Gastrocnemius medialis (tissue), 4 donors: ENCODE measurements around the gene GIMAP4. TPM values are rescaled to one million over a fixed set of nuclear protein-coding genes. Genes with fewer than 3 reads are reported as not detected.

Experiments
- ATAC-seq, 2 donors: fragments of 150-250 bp; one replicate each; pipeline ENCODE4 v1.9.1; 2016
- DNase-seq, 2 donors: peaks; one replicate each; pipeline ENCODE4 v3.0.0-alpha.2; 2019
- H3K27ac ChIP-seq, 4 donors: fragments of 200-600 bp; sonication (generic); 1 replicate in 1 of 4; 2 replicates in 3 of 4; pipeline ENCODE4 v1.5.1; 2016 to 2018; ENCODE audit warnings: mild to moderate bottlenecking in 2 of 4, moderate library complexity in 1 of 4
- H3K27me3 ChIP-seq, 3 donors: fragments of 200-600 bp; sonication (generic) in 2 of 3; 1 replicate in 1 of 3; 2 replicates in 2 of 3; pipeline versions ENCODE4 v1.5.1 to v1.6.0; 2016 to 2019; ENCODE audit warnings: mild to moderate bottlenecking in 1 of 3, moderate library complexity in 1 of 3
- H3K36me3 ChIP-seq, 2 donors: fragments of 200-600 bp; sonication (generic) in 1 of 2; one replicate each; pipeline ENCODE4 v1.5.1; 2017 to 2018
- H3K4me1 ChIP-seq, 2 donors: fragments of 200-600 bp; sonication (generic) in 1 of 2; one replicate each; pipeline ENCODE4 v1.5.1; 2016 to 2017; ENCODE audit warnings: mild to moderate bottlenecking in 2 of 2
- H3K4me3 ChIP-seq, 4 donors: fragments of 200-600 bp; sonication (generic) in 3 of 4; 1 replicate in 1 of 4; 2 replicates in 3 of 4; pipeline ENCODE4 v1.5.1; 2016 to 2019; ENCODE audit warnings: mild to moderate bottlenecking in 2 of 4
- H3K9me3 ChIP-seq, 3 donors: fragments of 200-600 bp; sonication (generic) in 2 of 3; 1 replicate in 1 of 3; 2 replicates in 2 of 3; pipeline ENCODE4 v1.5.1; 2016 to 2019
- CTCF ChIP-seq, 5 experiments: fragments of 450-650 bp in 3 of 5; fragments of 200-600 bp in 2 of 5; sonication (generic) in 2 of 5; IDR thresholded peaks in 4 of 5; conservative IDR thresholded peaks in 1 of 5; 1 replicate in 4 of 5; 2 replicates in 1 of 5; pipeline ENCODE4 v1.5.1; 2016 to 2019; ENCODE audit warnings: antibody characterized with exemption in 5 of 5, mild to moderate bottlenecking in 3 of 5, moderate library complexity in 3 of 5
- POLR2A ChIP-seq, 2 donors: fragments of 450-650 bp; IDR thresholded peaks; one replicate each; pipeline ENCODE4 v1.6.1; 2017; ENCODE audit warnings: antibody characterized with exemption in 2 of 2, mild to moderate bottlenecking in 2 of 2, moderate library complexity in 2 of 2
- in situ Hi-C, 4 donors: fragments of 200-750 bp; cut with MboI; loops; one replicate each; pipeline versions ENCODE4 v1.15.0 to v1.8.0; 2017; ENCODE audit warnings: low sequenced_read_pairs in 4 of 4
- intact Hi-C: fragments of 100-400 bp; cut with DNase I; formaldehyde crosslinking; loops from one replicate; pipeline ENCODE4 v1.15.1; 2023; ENCODE audit warnings: low total_unique reads
- total RNA-seq, 4 donors: library from RNA; depleted of rRNA; stranded (reverse); fragments of >200 nt; gene quantifications; one replicate each; pipeline versions ENCODE4 v1.1.0 to v1.2.3, GENCODE V29; 2016

Gene GIMAP4
- total RNA-seq, 4 donors from 2014 or later = 11.9 to 16.9 (median 15.0) TPM

GRCh38 chr7:150531704-150532103 lies 35.5 kb upstream of the GIMAP4 start:
- no peak overlapping the region for H3K4me3 ChIP-seq
- H3K27ac ChIP-seq = no peak overlapping the region
- TF ChIP-seq CTCF (IDR thresholded peaks at IDR 0.05 in 4 of 5, conservative IDR thresholded peaks at IDR 0.05 in 1 of 5) = no peak
- no peak for TF ChIP-seq POLR2A (IDR thresholded peaks at IDR 0.05)
- no peaks in the 10 kb centered on the region for H3K4me1 ChIP-seq
- in situ Hi-C loops = no loop called here
- DNase-seq (no peak), ATAC-seq (no peak)
- H3K27me3 ChIP-seq = no peaks in the 10 kb centered on the region
- intact Hi-C loops = no loop called here
- H3K36me3 ChIP-seq = no peaks in the 10 kb centered on the region
- H3K9me3 ChIP-seq = peaks cover 0 to 5% (median 0%) of the 10 kb centered on the region in 3 donors

GRCh38 chr7:150538259-150538658 lies 28.9 kb upstream of the GIMAP4 start:
- H3K4me3 ChIP-seq = no peak overlapping the region
- TF ChIP-seq POLR2A (IDR thresholded peaks at IDR 0.05) (no peak), CTCF (IDR thresholded peaks at IDR 0.05 in 4 of 5, conservative IDR thresholded peaks at IDR 0.05 in 1 of 5) (no peak)
- intact Hi-C loops = no loop called here
- ATAC-seq (no peak), DNase-seq (no peak)
- no peak overlapping the region for H3K27ac ChIP-seq
- peaks cover 0 to 4% (median 0%) of the 10 kb centered on the region in 3 donors for H3K9me3 ChIP-seq
- no peaks in the 10 kb centered on the region for H3K27me3 ChIP-seq
- H3K4me1 ChIP-seq = no peaks in the 10 kb centered on the region
- no peaks in the 10 kb centered on the region for H3K36me3 ChIP-seq
- in situ Hi-C loops = no loop called here

- H3K27ac ChIP-seq = no peak overlapping the region
- no peaks in the 10 kb centered on the region for H3K27me3 ChIP-seq
- intact Hi-C loops = no loop called here
- in situ Hi-C loops = no loop called here
- no peak overlapping the region for H3K4me3 ChIP-seq
- H3K4me1 ChIP-seq = no peaks in the 10 kb centered on the region
- DNase-seq = no peak
- TF ChIP-seq POLR2A (IDR thresholded peaks at IDR 0.05) (no peak), CTCF (IDR thresholded peaks at IDR 0.05 in 4 of 5, conservative IDR thresholded peaks at IDR 0.05 in 1 of 5) (no peak)
- H3K36me3 ChIP-seq = no peaks in the 10 kb centered on the region
- no peak for ATAC-seq
- H3K9me3 ChIP-seq = no peaks in the 10 kb centered on the region
Measured at GRCh38 chr7:150553163-150553562, 14.0 kb upstream of the GIMAP4 start.

GRCh38 chr7:150556521-150557138 lies 10.6 kb upstream of the GIMAP4 start:
- Histone ChIP-seq H3K9me3 (peaks cover 0 to 2% (median 0%) of the 10 kb centered on the region in 3 donors), H3K36me3 (no peaks in the 10 kb centered on the region), H3K4me3 (no peak overlapping the region), H3K27me3 (no peaks in the 10 kb centered on the region), H3K4me1 (no peaks in the 10 kb centered on the region), H3K27ac (peak overlapping the region in 2 of 4 donors; percentile 29 to 45)
- DNase-seq (no peak), ATAC-seq (peak; percentile 52 to 58)
- no peak for TF ChIP-seq POLR2A (IDR thresholded peaks at IDR 0.05)
- TF ChIP-seq CTCF (IDR thresholded peaks at IDR 0.05 in 4 of 5, conservative IDR thresholded peaks at IDR 0.05 in 1 of 5) = no peak
- intact Hi-C loops = no loop called here
- in situ Hi-C loops = no loop called here

GRCh38 chr7:150560486-150560885 lies 6.7 kb upstream of the GIMAP4 start:
- Histone ChIP-seq H3K4me3 (no peak overlapping the region), H3K9me3 (peaks cover 0 to 2% (median 0%) of the 10 kb centered on the region in 3 donors), H3K4me1 (no peaks in the 10 kb centered on the region), H3K27ac (no peak overlapping the region), H3K27me3 (no peaks in the 10 kb centered on the region), H3K36me3 (no peaks in the 10 kb centered on the region)
- in situ Hi-C loops (no loop called here), intact Hi-C loops (no loop called here)
- DNase-seq (no peak), ATAC-seq (no peak)
- TF ChIP-seq POLR2A (IDR thresholded peaks at IDR 0.05) (no peak), CTCF (IDR thresholded peaks at IDR 0.05 in 4 of 5, conservative IDR thresholded peaks at IDR 0.05 in 1 of 5) (no peak)
